K562 (cell line): ENCODE measurements around the gene DYNLT4. TPM values are rescaled to one million over a fixed set of nuclear protein-coding genes. Genes with fewer than 3 reads are reported as not detected.

Source experiments
- BHLHE40 ChIP-seq: IDR thresholded peaks from 2 replicates; pipeline ENCODE4 v1.6.1; 2011; ENCODE audit warnings: low read length, improper control_type of control experiment
- BMI1 ChIP-seq: fragments of 150-350 bp; IDR thresholded peaks from 2 replicates; pipeline ENCODE4 v1.6.1; 2014; ENCODE audit warnings: low read length
- HDGF ChIP-seq: fragments of 450-650 bp; IDR thresholded peaks from 2 replicates; pipeline ENCODE4 v1.6.1; 2016
- HNRNPUL1 ChIP-seq: fragments of 200-400 bp; formaldehyde crosslinking; IDR thresholded peaks from 2 replicates; pipeline ENCODE4 v1.6.1; 2017; ENCODE audit warnings: low read length
- NBN ChIP-seq: fragments of 450-650 bp; IDR thresholded peaks from 2 replicates; pipeline ENCODE4 v1.6.1; 2016; ENCODE audit warnings: low read depth, mild to moderate bottlenecking
- NFATC3 ChIP-seq: fragments of 450-650 bp; IDR thresholded peaks from 2 replicates; pipeline ENCODE4 v1.6.1; 2017; ENCODE audit warnings: mild to moderate bottlenecking
- PHF8 ChIP-seq: fragments of 200-600 bp; sonication (generic); IDR thresholded peaks from 2 replicates; pipeline ENCODE4 v1.6.1; 2012; ENCODE audit warnings: mixed run types, mild to moderate bottlenecking, inconsistent platforms, low read length, moderate library complexity, borderline replicate concordance
- PML ChIP-seq: IDR thresholded peaks from 2 replicates; pipeline ENCODE4 v1.6.1; 2012; ENCODE audit warnings: low read length, inconsistent platforms
- POU5F1 ChIP-seq: fragments of 150-350 bp; IDR thresholded peaks from 2 replicates; pipeline ENCODE4 v1.6.1; 2014; ENCODE audit warnings: borderline replicate concordance, low read length, low read depth, mild to moderate bottlenecking; ENCODE audit not compliant: partially characterized antibody
- RBM14 ChIP-seq: fragments of 200-400 bp; formaldehyde crosslinking; IDR thresholded peaks from 2 replicates; pipeline ENCODE4 v1.6.1; 2018; ENCODE audit warnings: low read depth, mild to moderate bottlenecking, low read length, moderate library complexity, borderline replicate concordance; ENCODE audit not compliant: insufficient read depth
- RBM39 ChIP-seq: fragments of 200-400 bp; formaldehyde crosslinking; optimal IDR thresholded peaks from 2 replicates; pipeline ENCODE3; 2018; ENCODE audit warnings: low read depth, low read length
- TRIM28 ChIP-seq: fragments of 450-650 bp; IDR thresholded peaks from 2 replicates; pipeline ENCODE4 v1.6.1; 2017
- ZNF668 ChIP-seq: fragments of 250-450 bp; sonication (Bioruptor Pico); IDR thresholded peaks from 2 replicates; pipeline ENCODE4 v1.8.0; 2022; ENCODE audit warnings: mild to moderate bottlenecking, inconsistent platforms
- ZNF695 ChIP-seq: fragments of 450-650 bp; formaldehyde crosslinking; IDR thresholded peaks from 2 replicates; pipeline ENCODE4 v1.4.0; 2020; ENCODE audit warnings: mild to moderate bottlenecking, moderate library complexity
- polyA plus RNA-seq, 8 experiments: library from polyadenylated mRNA; depleted of rRNA in 4 of 8; stranded (reverse) in 5 of 8; unstranded in 3 of 8; fragments of >200 nt; fragmentation: Nextera tagmentation in 2 of 8; fragmentation: Illumina TruSeq in 1 of 8; extraction: Ambion mirVana in 2 of 8; extraction: Trizol in 1 of 8; gene quantifications; 2 replicates each; pipeline versions ENCODE4 v1.2.1 to v1.2.3, GENCODE V29; 2011 to 2014; ENCODE audit warnings: inconsistent platforms in 1 of 8, missing spikeins in 1 of 8
- total RNA-seq, 7 experiments: library from RNA; depleted of rRNA in 6 of 7; stranded (reverse); fragments of >200 nt in 6 of 7; fragmentation: Illumina TruSeq in 2 of 7; extraction: Trizol in 2 of 7; gene quantifications; 2 replicates each; pipeline versions ENCODE4 v1.2.1 to v1.2.3, GENCODE V29; 2011 to 2021; ENCODE audit warnings: low replicate concordance in 1 of 7
- TF ChIP-seq, protein P1 (sequence below): fragments of 450-650 bp; IDR thresholded peaks from 2 replicates; pipeline ENCODE4 v1.6.1; 2016; ENCODE audit warnings: mild to moderate bottlenecking
- TF ChIP-seq, protein P2 (sequence below): sonication (generic); formaldehyde crosslinking; IDR thresholded peaks from 2 replicates; pipeline ENCODE4 v1.8.0; 2022; ENCODE audit warnings: mild to moderate bottlenecking, missing genetic modification reagents, borderline replicate concordance
- TF ChIP-seq, protein P3 (sequence below), 2 experiments: fragments of 450-650 bp in 1 of 2; sonication (generic) in 1 of 2; formaldehyde crosslinking; conservative IDR thresholded peaks; 2 replicates each; pipeline versions ENCODE4 v1.4.0 to v1.8.1; 2020 to 2022; ENCODE audit warnings: mild to moderate bottlenecking in 1 of 2, missing genetic modification reagents in 1 of 2
- TF ChIP-seq, protein P4 (sequence below): sonication (generic); formaldehyde crosslinking; IDR thresholded peaks from 2 replicates; pipeline ENCODE4 v1.8.1; 2022; ENCODE audit warnings: missing genetic modification reagents
- TF ChIP-seq, protein P5 (sequence below), 3 experiments: fragments of 200-800 bp in 1 of 3; sonication (Bioruptor generic) in 1 of 3; sonication (generic) in 1 of 3; formaldehyde crosslinking in 1 of 3; IDR thresholded peaks; 2 replicates each; pipeline versions ENCODE4 v1.6.1 to v1.8.0; 2016 to 2022; ENCODE audit warnings: mild to moderate bottlenecking in 2 of 3, missing compliant biosample characterization in 2 of 3, missing genetic modification characterization in 2 of 3, missing genetic modification reagents in 1 of 3

DYNLT4 gene
- total and polyA plus RNA-seq, 9 of the 15 experiments (the other 6 are each of a cell fraction or from before 2014, with no cell fraction given), result 0.29 to 0.73 TPM; not detected in 7

DNA sequence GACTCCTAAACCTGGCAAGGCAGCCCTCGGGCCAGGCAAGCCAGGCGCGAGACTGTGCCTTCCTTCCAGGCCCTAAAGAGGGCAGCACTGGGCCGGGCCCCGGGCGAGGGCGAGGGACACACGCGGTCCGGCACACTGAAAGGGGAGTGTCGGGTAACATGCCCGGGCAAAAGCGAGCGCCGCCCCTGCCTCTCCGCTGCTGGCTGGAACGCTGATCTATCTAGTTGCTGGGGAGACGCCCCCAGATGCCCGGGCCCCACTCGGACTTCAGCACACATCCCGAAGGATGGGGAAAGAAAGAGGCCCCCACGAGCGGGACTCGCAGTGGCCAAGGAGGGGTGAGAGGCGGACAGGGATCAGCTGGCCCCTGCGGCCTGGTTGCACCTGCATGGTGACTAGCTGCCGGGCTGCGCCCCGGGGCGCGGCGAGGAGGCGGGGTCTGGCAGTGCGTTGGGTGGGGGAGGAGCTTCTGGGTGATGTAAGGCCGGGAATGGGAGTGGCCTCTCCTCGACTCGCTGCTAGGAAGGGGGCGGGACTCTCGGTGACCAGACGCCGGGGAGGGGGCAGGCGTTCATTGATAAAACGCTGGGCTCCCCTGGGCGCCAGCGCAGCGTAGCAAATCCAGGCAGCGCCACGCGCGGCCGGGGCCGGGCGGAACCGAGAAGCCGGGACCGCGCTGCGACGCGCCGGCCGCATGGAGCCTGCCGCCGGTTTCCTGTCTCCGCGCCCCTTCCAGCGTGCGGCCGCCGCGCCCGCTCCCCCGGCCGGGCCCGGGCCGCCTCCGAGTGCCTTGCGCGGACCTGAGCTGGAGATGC is 7.2 kb downstream of the DYNLT4 start, which contains the start of gene PLK3 (continued):
- TF ChIP-seq, protein P1, sequence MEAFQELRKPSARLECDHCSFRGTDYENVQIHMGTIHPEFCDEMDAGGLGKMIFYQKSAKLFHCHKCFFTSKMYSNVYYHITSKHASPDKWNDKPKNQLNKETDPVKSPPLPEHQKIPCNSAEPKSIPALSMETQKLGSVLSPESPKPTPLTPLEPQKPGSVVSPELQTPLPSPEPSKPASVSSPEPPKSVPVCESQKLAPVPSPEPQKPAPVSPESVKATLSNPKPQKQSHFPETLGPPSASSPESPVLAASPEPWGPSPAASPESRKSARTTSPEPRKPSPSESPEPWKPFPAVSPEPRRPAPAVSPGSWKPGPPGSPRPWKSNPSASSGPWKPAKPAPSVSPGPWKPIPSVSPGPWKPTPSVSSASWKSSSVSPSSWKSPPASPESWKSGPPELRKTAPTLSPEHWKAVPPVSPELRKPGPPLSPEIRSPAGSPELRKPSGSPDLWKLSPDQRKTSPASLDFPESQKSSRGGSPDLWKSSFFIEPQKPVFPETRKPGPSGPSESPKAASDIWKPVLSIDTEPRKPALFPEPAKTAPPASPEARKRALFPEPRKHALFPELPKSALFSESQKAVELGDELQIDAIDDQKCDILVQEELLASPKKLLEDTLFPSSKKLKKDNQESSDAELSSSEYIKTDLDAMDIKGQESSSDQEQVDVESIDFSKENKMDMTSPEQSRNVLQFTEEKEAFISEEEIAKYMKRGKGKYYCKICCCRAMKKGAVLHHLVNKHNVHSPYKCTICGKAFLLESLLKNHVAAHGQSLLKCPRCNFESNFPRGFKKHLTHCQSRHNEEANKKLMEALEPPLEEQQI, result no peak
- peak; percentile 61; the same call in 1 of the 2 replicates for TF ChIP-seq PML
- TF ChIP-seq PHF8, result peak; percentile 93; the same call in 1 of the 2 replicates
- TF ChIP-seq BMI1, result no peak; the same call in 1 of the 2 replicates
- 0 out of 2 replicates have a peak, but pooled peaks have one; percentile 14 for TF ChIP-seq RBM14
- TF ChIP-seq NBN, result peak; percentile 98
- TF ChIP-seq, protein P2, sequence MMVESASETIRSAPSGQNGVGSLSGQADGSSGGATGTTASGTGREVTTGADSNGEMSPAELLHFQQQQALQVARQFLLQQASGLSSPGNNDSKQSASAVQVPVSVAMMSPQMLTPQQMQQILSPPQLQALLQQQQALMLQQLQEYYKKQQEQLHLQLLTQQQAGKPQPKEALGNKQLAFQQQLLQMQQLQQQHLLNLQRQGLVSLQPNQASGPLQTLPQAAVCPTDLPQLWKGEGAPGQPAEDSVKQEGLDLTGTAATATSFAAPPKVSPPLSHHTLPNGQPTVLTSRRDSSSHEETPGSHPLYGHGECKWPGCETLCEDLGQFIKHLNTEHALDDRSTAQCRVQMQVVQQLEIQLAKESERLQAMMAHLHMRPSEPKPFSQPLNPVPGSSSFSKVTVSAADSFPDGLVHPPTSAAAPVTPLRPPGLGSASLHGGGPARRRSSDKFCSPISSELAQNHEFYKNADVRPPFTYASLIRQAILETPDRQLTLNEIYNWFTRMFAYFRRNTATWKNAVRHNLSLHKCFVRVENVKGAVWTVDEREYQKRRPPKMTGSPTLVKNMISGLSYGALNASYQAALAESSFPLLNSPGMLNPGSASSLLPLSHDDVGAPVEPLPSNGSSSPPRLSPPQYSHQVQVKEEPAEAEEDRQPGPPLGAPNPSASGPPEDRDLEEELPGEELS, result no peak
- no peak for TF ChIP-seq HDGF
- no peak for TF ChIP-seq POU5F1
- peak; percentile 76; the same call in 1 of the 2 replicates for TF ChIP-seq TRIM28
- TF ChIP-seq, protein P3, sequence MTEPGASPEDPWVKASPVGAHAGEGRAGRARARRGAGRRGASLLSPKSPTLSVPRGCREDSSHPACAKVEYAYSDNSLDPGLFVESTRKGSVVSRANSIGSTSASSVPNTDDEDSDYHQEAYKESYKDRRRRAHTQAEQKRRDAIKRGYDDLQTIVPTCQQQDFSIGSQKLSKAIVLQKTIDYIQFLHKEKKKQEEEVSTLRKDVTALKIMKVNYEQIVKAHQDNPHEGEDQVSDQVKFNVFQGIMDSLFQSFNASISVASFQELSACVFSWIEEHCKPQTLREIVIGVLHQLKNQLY (CRISPR knock-in tag; conservative IDR thresholded peaks at IDR 0.05), result 0 out of 4 replicates have a peak, but pooled peaks of 1 of the 2 experiments have one; percentile 65
- TF ChIP-seq, protein P4, sequence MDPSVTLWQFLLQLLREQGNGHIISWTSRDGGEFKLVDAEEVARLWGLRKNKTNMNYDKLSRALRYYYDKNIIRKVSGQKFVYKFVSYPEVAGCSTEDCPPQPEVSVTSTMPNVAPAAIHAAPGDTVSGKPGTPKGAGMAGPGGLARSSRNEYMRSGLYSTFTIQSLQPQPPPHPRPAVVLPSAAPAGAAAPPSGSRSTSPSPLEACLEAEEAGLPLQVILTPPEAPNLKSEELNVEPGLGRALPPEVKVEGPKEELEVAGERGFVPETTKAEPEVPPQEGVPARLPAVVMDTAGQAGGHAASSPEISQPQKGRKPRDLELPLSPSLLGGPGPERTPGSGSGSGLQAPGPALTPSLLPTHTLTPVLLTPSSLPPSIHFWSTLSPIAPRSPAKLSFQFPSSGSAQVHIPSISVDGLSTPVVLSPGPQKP (CRISPR knock-in tag), result no peak
- no peak for TF ChIP-seq RBM39
- TF ChIP-seq, protein P5, sequence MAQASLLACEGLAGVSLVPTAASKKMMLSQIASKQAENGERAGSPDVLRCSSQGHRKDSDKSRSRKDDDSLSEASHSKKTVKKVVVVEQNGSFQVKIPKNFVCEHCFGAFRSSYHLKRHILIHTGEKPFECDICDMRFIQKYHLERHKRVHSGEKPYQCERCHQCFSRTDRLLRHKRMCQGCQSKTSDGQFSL (CRISPR knock-in tag; IDR thresholded peaks at IDR 0.05), result no peak
- TF ChIP-seq, protein P5 (tag; IDR thresholded peaks at IDR 0.05), result no peak
- TF ChIP-seq BHLHE40, result peak; percentile 47; the same call in 1 of the 2 replicates
- TF ChIP-seq ZNF668 (CRISPR knock-in tag), result 0 out of 2 replicates have a peak, but pooled peaks have one; percentile 30
- TF ChIP-seq HNRNPUL1, result no peak
- TF ChIP-seq ZNF695 (CRISPR knock-in tag), result no peak
- no peak for TF ChIP-seq NFATC3
